ENCODE data around the gene UTP14C.
"Not testable (repeated sequence)": the region's sequence is repeated elsewhere in the genome, so short reads cannot be mapped to it uniquely, and the experiment has no call there.

UTP14C gene

GRCh38 chr13:52025475-52026245, 1.2 kb downstream of the UTP14C start:
- TF ChIP-seq CTCF (IDR thresholded peaks at IDR 0.05; ENCODE audit: extremely low read depth, insufficient read depth, missing control alignments), result no peak
- in situ Hi-C loops (cut with MboI; ENCODE audit: low pct_unique_long_range_greater_than_20kb, low sequenced_read_pairs, unreplicated experiment), result no loop called here
- DNase-seq (ENCODE audit: low spot score), result no peak

- no peak for DNase-seq (ENCODE audit: low spot score)
- in situ Hi-C loops (cut with MboI; ENCODE audit: low pct_unique_long_range_greater_than_20kb, low sequenced_read_pairs, unreplicated experiment), result no loop called here
- TF ChIP-seq CTCF (IDR thresholded peaks at IDR 0.05; ENCODE audit: extremely low read depth, insufficient read depth, missing control alignments), result no peak
Measured at GRCh38 chr13:52026246-52026626, 1.7 kb downstream of the UTP14C start.

- no peak for TF ChIP-seq CTCF (IDR thresholded peaks at IDR 0.05; ENCODE audit: extremely low read depth, insufficient read depth, missing control alignments)
- in situ Hi-C loops (cut with MboI; ENCODE audit: low pct_unique_long_range_greater_than_20kb, low sequenced_read_pairs, unreplicated experiment), result no loop called here
- no peak for DNase-seq (ENCODE audit: low spot score)
Measured at GRCh38 chr13:52027832-52028231, 3.3 kb downstream of the UTP14C start.

DNA sequence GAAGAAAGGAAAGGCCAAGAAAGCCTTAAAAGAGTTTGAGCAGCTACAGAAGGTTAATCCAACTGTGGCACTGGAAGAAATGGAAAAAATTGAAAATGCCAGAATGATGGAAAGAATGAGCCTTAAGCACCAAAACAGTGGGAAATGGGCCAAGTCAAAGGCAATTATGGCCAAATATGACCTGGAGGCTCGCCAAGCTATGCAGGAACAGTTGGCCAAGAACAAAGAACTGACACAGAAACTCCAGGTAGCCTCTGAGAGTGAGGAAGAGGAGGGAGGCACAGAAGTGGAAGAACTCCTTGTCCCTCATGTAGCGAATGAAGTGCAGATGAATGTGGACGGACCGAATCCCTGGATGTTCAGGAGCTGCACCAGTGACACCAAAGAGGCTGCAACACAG, 5.1 kb downstream of the UTP14C start:
- in situ Hi-C loops (cut with MboI; ENCODE audit: low pct_unique_long_range_greater_than_20kb, low sequenced_read_pairs, unreplicated experiment), result no loop called here
- no peak for TF ChIP-seq CTCF (IDR thresholded peaks at IDR 0.05; ENCODE audit: extremely low read depth, insufficient read depth, missing control alignments)
- no peak for DNase-seq (ENCODE audit: low spot score)

- DNase-seq (ENCODE audit: low spot score); in situ Hi-C loops (cut with MboI; ENCODE audit: low pct_unique_long_range_greater_than_20kb, low sequenced_read_pairs, unreplicated experiment): not testable (repeated sequence)
Measured at GRCh38 chr13:52030401-52030800, 5.9 kb downstream of the UTP14C start.

GRCh38 chr13:52033039-52033438, 8.5 kb downstream of the UTP14C start:
- in situ Hi-C loops (cut with MboI; ENCODE audit: low pct_unique_long_range_greater_than_20kb, low sequenced_read_pairs, unreplicated experiment), result no loop called here
- TF ChIP-seq CTCF (IDR thresholded peaks at IDR 0.05; ENCODE audit: extremely low read depth, insufficient read depth, missing control alignments), result no peak
- no peak for DNase-seq (ENCODE audit: low spot score)

GRCh38 chr13:52034616-52035226, 10.2 kb downstream of the UTP14C start:
- in situ Hi-C loops (cut with MboI; ENCODE audit: low pct_unique_long_range_greater_than_20kb, low sequenced_read_pairs, unreplicated experiment), result no loop called here
- no peak for DNase-seq (ENCODE audit: low spot score)
- no peak for TF ChIP-seq CTCF (IDR thresholded peaks at IDR 0.05; ENCODE audit: extremely low read depth, insufficient read depth, missing control alignments)

All from GM13977 (cell line).